Uterus (tissue), 2 donors: ENCODE results near the gene CDH13.

Experiments
- CTCF ChIP-seq, 4 experiments: fragments of 200-600 bp in 2 of 4; fragments of 450-650 bp in 2 of 4; sonication (generic) in 2 of 4; IDR thresholded peaks; one replicate each; pipeline ENCODE4 v1.5.1; 2016 to 2019; ENCODE audit warnings: antibody characterized with exemption in 4 of 4, mild to moderate bottlenecking in 2 of 4, moderate library complexity in 1 of 4
- POLR2A ChIP-seq, 2 donors: fragments of 450-650 bp; IDR thresholded peaks; one replicate each; pipeline ENCODE4 v1.6.1; 2016; ENCODE audit warnings: antibody characterized with exemption in 2 of 2, mild to moderate bottlenecking in 1 of 2, moderate library complexity in 1 of 2

DNA sequence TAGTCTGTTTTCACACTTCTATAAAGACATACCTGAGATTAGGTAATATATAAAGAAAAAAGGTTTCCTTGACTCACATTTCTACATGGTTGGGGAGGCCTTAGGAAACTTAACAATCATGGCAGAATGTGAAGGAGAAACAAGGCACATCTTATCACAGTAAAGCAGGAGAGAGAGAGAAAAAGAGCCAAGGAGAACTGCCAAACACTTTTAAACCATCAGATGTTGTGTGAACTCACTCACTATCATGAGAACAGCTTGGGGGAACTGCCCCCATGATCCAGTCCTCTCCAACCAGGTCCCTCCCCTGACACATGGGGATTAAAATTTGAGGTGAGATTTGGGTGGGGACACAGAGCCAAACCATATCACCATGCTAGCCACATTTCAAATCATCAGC, 547.9 kb downstream of the CDH13 start:
- TF ChIP-seq CTCF (IDR thresholded peaks at IDR 0.05) (no peak), POLR2A (IDR thresholded peaks at IDR 0.05) (no peak)
